HepG2 (cell line): ENCODE data around the gene SYT7. TPM values are rescaled to one million over a fixed set of nuclear protein-coding genes. Genes with fewer than 3 reads are reported as not detected.
A peak's percentile ranks its signal among the peaks of the same experiment; 100 is the strongest.

Source experiments
- ARNT ChIP-seq: fragments of 450-650 bp; IDR thresholded peaks from 2 replicates; pipeline ENCODE4 v1.6.1; 2017
- BCLAF1 ChIP-seq: fragments of 450-650 bp; IDR thresholded peaks from 2 replicates; pipeline ENCODE4 v1.6.1; 2017; ENCODE audit warnings: mild to moderate bottlenecking
- BRCA1 ChIP-seq: sonication (generic); formaldehyde crosslinking; IDR thresholded peaks from 2 replicates; pipeline ENCODE4 v1.4.0; 2020; ENCODE audit warnings: missing genetic modification reagents
- CHD2 ChIP-seq: IDR thresholded peaks from 2 replicates; pipeline ENCODE4 v1.6.1; 2011; ENCODE audit warnings: low read depth, low read length, improper control_type of control experiment
- CSRNP2 ChIP-seq: sonication (generic); formaldehyde crosslinking; conservative IDR thresholded peaks from 2 replicates; pipeline ENCODE4 v1.8.0; 2022; ENCODE audit warnings: low read depth, missing genetic modification reagents
- EP300 ChIP-seq, 3 experiments: sonication (generic) in 1 of 3; formaldehyde crosslinking in 1 of 3; IDR thresholded peaks; 2 replicates each; pipeline versions ENCODE4 v1.5.1 to v1.6.1; 2011 to 2020; ENCODE audit warnings: low read depth in 2 of 3, low read length in 2 of 3, borderline replicate concordance in 1 of 3, improper control_type of control experiment in 1 of 3, mild to moderate bottlenecking in 1 of 3, missing genetic modification reagents in 1 of 3, moderate library complexity in 1 of 3
- FOXJ3 ChIP-seq: sonication (generic); formaldehyde crosslinking; IDR thresholded peaks from 2 replicates; pipeline ENCODE4 v1.4.0; 2020; ENCODE audit warnings: missing genetic modification reagents, mild to moderate bottlenecking, borderline replicate concordance
- HOXA7 ChIP-seq: sonication (generic); formaldehyde crosslinking; IDR thresholded peaks from 2 replicates; pipeline ENCODE4 v1.8.1; 2022; ENCODE audit warnings: mild to moderate bottlenecking, missing genetic modification reagents, moderate library complexity
- KLF6 ChIP-seq: IDR thresholded peaks from 2 replicates; pipeline ENCODE4 v1.8.0; 2016; ENCODE audit warnings: missing biosample characterization, missing genetic modification reagents
- MLX ChIP-seq: IDR thresholded peaks from 2 replicates; pipeline ENCODE4 v1.6.1; 2016
- RARG ChIP-seq: sonication (generic); formaldehyde crosslinking; IDR thresholded peaks from 2 replicates; pipeline ENCODE4 v1.4.0; 2020; ENCODE audit warnings: low read depth, mild to moderate bottlenecking, missing genetic modification reagents
- STAG1 ChIP-seq: sonication (generic); formaldehyde crosslinking; IDR thresholded peaks from 2 replicates; pipeline ENCODE4 v1.4.0; 2020; ENCODE audit warnings: missing genetic modification reagents
- THRA ChIP-seq: sonication (generic); formaldehyde crosslinking; IDR thresholded peaks from 2 replicates; pipeline ENCODE4 v1.4.0; 2020; ENCODE audit warnings: missing genetic modification reagents, borderline replicate concordance
- TMF1 ChIP-seq: sonication (generic); formaldehyde crosslinking; IDR thresholded peaks from 2 replicates; pipeline ENCODE4 v1.8.1; 2022; ENCODE audit warnings: low read depth, missing genetic modification reagents
- ZNF281 ChIP-seq: sonication (generic); formaldehyde crosslinking; IDR thresholded peaks from 2 replicates; pipeline ENCODE4 v1.4.0; 2020; ENCODE audit warnings: missing genetic modification reagents, borderline replicate concordance
- ZNF441 ChIP-seq: sonication (generic); formaldehyde crosslinking; IDR thresholded peaks from 2 replicates; pipeline ENCODE4 v1.7.0; 2021; ENCODE audit warnings: missing genetic modification reagents, borderline replicate concordance
- ZNF557 ChIP-seq: sonication (generic); formaldehyde crosslinking; IDR thresholded peaks from 2 replicates; pipeline ENCODE4 v1.4.0; 2020; ENCODE audit warnings: missing genetic modification reagents
- ZNF570 ChIP-seq: sonication (generic); formaldehyde crosslinking; IDR thresholded peaks from 2 replicates; pipeline ENCODE4 v1.4.0; 2020; ENCODE audit warnings: mild to moderate bottlenecking, missing genetic modification reagents, borderline replicate concordance
- ZNF777 ChIP-seq: sonication (generic); formaldehyde crosslinking; IDR thresholded peaks from 2 replicates; pipeline ENCODE4 v1.4.0; 2020; ENCODE audit warnings: missing genetic modification reagents
- ZNF850 ChIP-seq: sonication (generic); formaldehyde crosslinking; conservative IDR thresholded peaks from 2 replicates; pipeline ENCODE4 v1.9.0; 2021; ENCODE audit warnings: mild to moderate bottlenecking, missing genetic modification reagents
- polyA plus RNA-seq, 8 experiments: library from polyadenylated mRNA; depleted of rRNA in 3 of 8; stranded (reverse) in 7 of 8; unstranded in 1 of 8; fragments of >200 nt; fragmentation: Illumina TruSeq in 4 of 8; extraction: Trizol in 4 of 8; gene quantifications; 2 replicates each; pipeline versions ENCODE4 v1.2.1 to v1.2.3, GENCODE V29; 2011 to 2016; ENCODE audit warnings: low read depth in 4 of 8, missing spikeins in 1 of 8, mixed read lengths in 1 of 8; ENCODE audit not compliant: insufficient read depth in 1 of 8
- total RNA-seq, 5 experiments: library from RNA; depleted of rRNA; stranded (reverse); fragments of >200 nt; fragmentation: Illumina TruSeq; extraction: Trizol; gene quantifications; 2 replicates each; pipeline ENCODE4 v1.2.3, GENCODE V29; 2016; ENCODE audit warnings: low read depth in 1 of 5

SYT7 gene
- total and polyA plus RNA-seq, 2 of the 13 experiments (the other 11 are each of a cell fraction or from before 2014, with no cell fraction given), result 1.4 to 4.4 TPM

GRCh38 chr11:61567286-61568061, 13.4 kb downstream of the SYT7 start (continued):
- TF ChIP-seq BRCA1 (CRISPR knock-in tag), result peak; percentile 100
- TF ChIP-seq EP300 (IDR thresholded peaks at IDR 0.05; ENCODE audit: low read depth in 2 of 2, low read length in 2 of 2), result peak in 1 of 2 experiments; percentile 37; a peak in 1 of 4 replicates
- TF ChIP-seq EP300 (CRISPR knock-in tag; IDR thresholded peaks at IDR 0.05; ENCODE audit: borderline replicate concordance), result peak; percentile 89
- TF ChIP-seq FOXJ3, result peak; percentile 94
- TF ChIP-seq BCLAF1, result no peak
- no peak for TF ChIP-seq ARNT
- peak; percentile 100 for TF ChIP-seq ZNF441 (CRISPR knock-in tag)
- peak; percentile 97 for TF ChIP-seq ZNF281 (CRISPR knock-in tag)
- TF ChIP-seq CHD2, result no peak
- peak; percentile 100 for TF ChIP-seq KLF6
- TF ChIP-seq STAG1 (CRISPR knock-in tag), result peak; percentile 43; the same call in 1 of the 2 replicates
- peak; percentile 100 for TF ChIP-seq RARG
- peak; percentile 97 for TF ChIP-seq ZNF850
- TF ChIP-seq ZNF570 (CRISPR knock-in tag), result peak; percentile 100
- TF ChIP-seq ZNF777, result peak; percentile 95
- TF ChIP-seq THRA (CRISPR knock-in tag), result peak; percentile 99
- TF ChIP-seq CSRNP2 (CRISPR knock-in tag), result peak; percentile 99
- peak; percentile 100 for TF ChIP-seq TMF1 (CRISPR knock-in tag)
- peak; percentile 99 for TF ChIP-seq HOXA7
- peak; percentile 96 for TF ChIP-seq MLX
- TF ChIP-seq ZNF557 (CRISPR knock-in tag), result peak; percentile 100
